ENCODE measurements around the gene CSTF2. TPM values are rescaled to one million over a fixed set of nuclear protein-coding genes. Genes with fewer than 3 reads are reported as not detected.

The CSTF2 gene
- total and polyA plus RNA-seq, 7 experiments from 2014 or later, result 8.6 to 41.8 (median 16.1) TPM

DNA sequence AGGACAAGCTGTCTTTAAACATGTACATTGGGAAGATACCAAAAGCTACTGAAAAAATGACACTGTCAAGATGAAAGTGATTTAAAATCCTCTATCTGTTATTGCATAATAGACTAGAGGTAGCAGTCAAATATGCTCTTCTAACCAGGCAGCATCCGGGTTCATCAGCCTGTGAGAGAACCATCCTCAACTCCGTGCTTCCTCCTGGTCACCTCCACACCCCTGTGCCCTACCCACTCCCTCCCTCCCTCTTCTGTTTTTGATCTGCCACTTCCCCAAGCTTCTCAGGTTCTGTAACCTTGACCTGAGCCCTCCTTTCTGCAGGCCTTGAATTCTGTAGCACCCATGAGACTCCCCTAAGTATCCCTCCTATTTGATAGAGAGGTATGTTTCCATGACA, 48.1 kb downstream of the CSTF2 start:
- POLR2A ChIA-PET, result no interaction called here
- H3K4me3 ChIP-seq (ENCODE audit: low read length), result no peak overlapping the region
- H3K27ac ChIP-seq (ENCODE audit: low read depth, low read length), result no peak overlapping the region
- no peaks in the 10 kb centered on the region for H3K9me3 ChIP-seq (ENCODE audit: control insufficient read depth in 2 of 3, low read length in 3 of 3)
- no peaks in the 10 kb centered on the region for H3K27me3 ChIP-seq (ENCODE audit: control insufficient read depth in 2 of 2, insufficient read depth in 2 of 2, low read length in 2 of 2)
- H3K27ac Mint-ChIP-seq, result no peak overlapping the region
- no peak overlapping the region for H3K4me3 Mint-ChIP-seq
- H3K36me3 ChIP-seq (ENCODE audit: control insufficient read depth in 2 of 3, insufficient read depth in 3 of 3, low read length in 3 of 3), result no peaks in the 10 kb centered on the region
- H3K4me1 ChIP-seq (ENCODE audit: control insufficient read depth in 2 of 2, insufficient read depth in 2 of 2, low read length in 2 of 2), result no peaks in the 10 kb centered on the region
- intact Hi-C loops (cut with micrococcal nuclease), result no loop called here
- H3K4me1 Mint-ChIP-seq, result no peaks in the 10 kb centered on the region
- H3K27me3 Mint-ChIP-seq, result peaks cover 0 to 6% (median 0%) of the 10 kb centered on the region in 5 donors
- CTCF ChIA-PET, result no interaction called here
- peaks cover 0 to 1% (median 0%) of the 10 kb centered on the region in 11 donors for H3K9me3 Mint-ChIP-seq
- H3K36me3 Mint-ChIP-seq, result no peaks in the 10 kb centered on the region
- ATAC-seq, result no peak
- no peak for DNase-seq

DNA sequence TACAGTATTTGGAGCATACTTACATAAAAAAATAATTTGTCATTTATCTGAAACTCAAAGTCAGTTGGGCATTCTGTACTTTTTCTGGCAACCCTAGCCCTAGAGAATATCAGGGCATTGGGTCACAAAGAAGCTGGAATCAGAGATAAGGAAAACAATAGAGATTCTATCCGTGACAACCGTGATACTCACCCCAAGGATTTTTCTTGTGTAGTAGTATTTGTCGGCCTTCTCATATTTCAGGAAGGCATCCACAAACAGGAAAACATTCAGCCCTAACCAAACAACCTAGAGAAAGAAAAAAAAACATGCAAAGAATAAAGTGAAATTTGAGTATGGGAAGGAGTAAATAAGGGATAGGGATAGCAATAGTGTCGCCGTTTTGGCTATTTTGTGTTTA, 50.3 kb downstream of the CSTF2 start:
- H3K27me3 Mint-ChIP-seq, result peaks cover 0 to 4% (median 0%) of the 10 kb centered on the region in 5 donors
- peaks cover 0 to 1% (median 0%) of the 10 kb centered on the region in 11 donors for H3K9me3 Mint-ChIP-seq
- ATAC-seq (no peak), DNase-seq (no peak)
- H3K9me3 ChIP-seq (ENCODE audit: control insufficient read depth in 2 of 3, low read length in 3 of 3), result no peaks in the 10 kb centered on the region
- no peak overlapping the region for H3K27ac ChIP-seq (ENCODE audit: low read depth, low read length)
- no peak overlapping the region for H3K4me3 Mint-ChIP-seq
- CTCF ChIA-PET, result no interaction called here
- H3K27me3 ChIP-seq (ENCODE audit: control insufficient read depth in 2 of 2, insufficient read depth in 2 of 2, low read length in 2 of 2), result no peaks in the 10 kb centered on the region
- no peak overlapping the region for H3K27ac Mint-ChIP-seq
- no peak overlapping the region for H3K4me3 ChIP-seq (ENCODE audit: low read length)
- no peaks in the 10 kb centered on the region for H3K4me1 Mint-ChIP-seq
- no peaks in the 10 kb centered on the region for H3K36me3 Mint-ChIP-seq
- no peaks in the 10 kb centered on the region for H3K4me1 ChIP-seq (ENCODE audit: control insufficient read depth in 2 of 2, insufficient read depth in 2 of 2, low read length in 2 of 2)
- POLR2A ChIA-PET, result no interaction called here
- intact Hi-C loops (cut with micrococcal nuclease), result no loop called here
- no peaks in the 10 kb centered on the region for H3K36me3 ChIP-seq (ENCODE audit: control insufficient read depth in 2 of 3, insufficient read depth in 3 of 3, low read length in 3 of 3)

DNA sequence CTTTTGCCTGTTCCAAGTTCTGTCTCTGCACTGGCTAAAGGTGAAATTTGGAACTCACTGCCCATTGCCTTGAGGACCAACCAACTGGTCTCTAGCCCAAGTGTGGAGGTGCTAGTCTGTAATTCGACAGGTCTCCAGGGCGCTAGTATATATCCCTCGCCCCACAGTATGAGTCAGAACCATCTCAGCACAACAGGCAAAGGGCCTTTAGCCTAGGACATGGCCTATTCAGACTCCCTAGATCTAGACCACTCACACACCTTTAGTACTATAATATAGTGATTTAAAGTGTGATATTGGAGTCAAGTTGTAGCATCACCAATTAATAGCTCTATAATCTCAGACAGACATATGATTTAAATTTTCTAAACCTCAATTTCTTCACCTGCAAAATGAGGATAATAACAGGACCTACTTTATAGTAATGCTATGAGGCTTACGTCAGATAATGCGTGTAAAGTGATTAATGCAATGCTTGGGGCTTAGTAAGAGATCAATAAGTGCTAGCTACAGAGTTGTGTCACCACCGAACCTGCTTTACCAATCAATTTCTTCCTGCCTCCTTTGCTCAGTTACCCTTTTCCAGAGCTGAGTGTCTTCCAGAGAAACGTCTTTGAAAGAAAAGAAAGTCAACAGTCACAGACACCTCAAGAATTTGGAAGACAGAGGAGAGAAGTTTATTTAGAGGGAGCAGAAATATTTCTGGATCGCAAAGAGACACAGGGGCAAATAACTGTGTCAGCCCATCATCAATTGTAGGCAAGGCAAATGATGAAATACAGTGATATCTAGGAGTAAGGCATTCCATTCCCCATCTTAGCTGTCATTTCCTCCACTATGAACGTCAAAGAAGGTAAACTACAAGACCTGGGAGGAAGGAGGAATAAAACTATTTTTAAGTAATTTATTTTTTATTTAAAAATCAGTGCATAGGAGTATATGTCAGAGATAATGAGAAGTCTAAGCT, 51.7 kb downstream of the CSTF2 start:
- DNase-seq (no peak), ATAC-seq (no peak)
- Mint-ChIP-seq H3K4me3 (no peak overlapping the region), H3K36me3 (no peaks in the 10 kb centered on the region), H3K9me3 (no peaks in the 10 kb centered on the region), H3K27ac (no peak overlapping the region), H3K27me3 (peaks cover 0 to 4% (median 0%) of the 10 kb centered on the region in 5 donors), H3K4me1 (no peaks in the 10 kb centered on the region)
- Histone ChIP-seq H3K9me3 (ENCODE audit: control insufficient read depth in 2 of 3, low read length in 3 of 3) (no peaks in the 10 kb centered on the region), H3K4me3 (ENCODE audit: low read length) (no peak overlapping the region), H3K36me3 (ENCODE audit: control insufficient read depth in 2 of 3, insufficient read depth in 3 of 3, low read length in 3 of 3) (no peaks in the 10 kb centered on the region), H3K4me1 (ENCODE audit: control insufficient read depth in 2 of 2, insufficient read depth in 2 of 2, low read length in 2 of 2) (no peaks in the 10 kb centered on the region), H3K27ac (ENCODE audit: low read depth, low read length) (no peak overlapping the region), H3K27me3 (ENCODE audit: control insufficient read depth in 2 of 2, insufficient read depth in 2 of 2, low read length in 2 of 2) (no peaks in the 10 kb centered on the region)
- ChIA-PET POLR2A (no interaction called here), CTCF (no interaction called here)
- intact Hi-C loops (cut with micrococcal nuclease), result no loop called here

DNA sequence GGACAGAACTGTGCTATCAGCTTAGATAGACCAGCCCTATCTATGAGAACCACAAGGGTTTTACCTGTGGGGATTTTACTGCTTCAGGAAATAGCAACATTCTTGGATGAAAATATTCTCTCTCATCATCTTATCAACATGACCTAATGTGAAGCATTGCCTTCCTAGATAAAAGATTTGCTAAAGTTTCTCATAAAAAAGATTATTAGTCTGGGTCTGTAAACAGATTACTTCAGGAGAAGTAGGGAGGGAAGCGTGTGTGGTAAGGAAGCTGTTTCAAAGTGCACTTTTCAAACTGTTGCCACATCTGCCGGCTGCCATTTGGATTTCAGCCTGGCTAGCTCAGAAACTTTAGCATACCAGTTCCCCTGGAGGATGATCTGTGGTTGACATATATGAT, 54.1 kb downstream of the CSTF2 start, which contains the start of gene NOX1:
Gene NOX1 (minus strand): TSS at position 35 of the 400 bp plus-strand sequence. CDS start 220 bp downstream, outside the sequence.
- Histone ChIP-seq H3K27me3 (ENCODE audit: control insufficient read depth in 2 of 2, insufficient read depth in 2 of 2, low read length in 2 of 2) (no peaks in the 10 kb centered on the region), H3K9me3 (ENCODE audit: control insufficient read depth in 2 of 3, low read length in 3 of 3) (no peaks in the 10 kb centered on the region), H3K36me3 (ENCODE audit: control insufficient read depth in 2 of 3, insufficient read depth in 3 of 3, low read length in 3 of 3) (no peaks in the 10 kb centered on the region), H3K4me1 (ENCODE audit: control insufficient read depth in 2 of 2, insufficient read depth in 2 of 2, low read length in 2 of 2) (no peaks in the 10 kb centered on the region), H3K27ac (ENCODE audit: low read depth, low read length) (no peak within 1 kb of the TSS), H3K4me3 (ENCODE audit: low read length) (no peak within 1 kb of the TSS)
- CTCF ChIA-PET, result no interaction called here
- POLR2A ChIA-PET, result no interaction called here
- no peaks in the 10 kb centered on the region for H3K4me1 Mint-ChIP-seq
- no peak for ATAC-seq
- H3K36me3 Mint-ChIP-seq, result no peaks in the 10 kb centered on the region
- DNase-seq, result no peak
- intact Hi-C loops (cut with micrococcal nuclease), result no loop called here
- no peaks in the 10 kb centered on the region for H3K9me3 Mint-ChIP-seq
- no peak within 1 kb of the TSS for H3K27ac Mint-ChIP-seq
- no peak within 1 kb of the TSS for H3K4me3 Mint-ChIP-seq
- H3K27me3 Mint-ChIP-seq, result peaks cover 0 to 4% (median 0%) of the 10 kb centered on the region in 5 donors

DNA sequence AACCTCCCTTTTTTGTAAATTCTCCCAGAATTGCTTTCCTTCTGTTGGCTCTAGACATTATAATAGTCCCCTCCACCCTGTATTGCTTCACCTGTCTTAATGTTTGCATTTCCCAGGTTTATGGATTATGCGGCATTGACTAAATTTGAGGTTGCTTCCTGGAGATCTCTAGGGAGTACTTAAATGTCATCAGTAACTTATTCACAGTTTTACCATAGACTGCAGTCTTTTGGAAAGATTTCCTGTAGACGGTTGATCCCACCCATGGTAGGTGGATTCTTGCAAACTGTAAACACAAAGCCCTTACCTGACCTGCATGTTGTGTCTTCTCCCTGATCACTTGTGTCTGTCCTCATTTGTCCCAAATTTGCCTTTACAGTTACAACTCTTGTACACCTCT, 60.2 kb downstream of the CSTF2 start:
- intact Hi-C loops (cut with micrococcal nuclease), result no loop called here
- Mint-ChIP-seq H3K27me3 (no peaks in the 10 kb centered on the region), H3K36me3 (no peaks in the 10 kb centered on the region), H3K9me3 (no peaks in the 10 kb centered on the region), H3K4me1 (peaks cover 0 to 7% (median 3%) of the 10 kb centered on the region in 7 donors), H3K4me3 (no peak overlapping the region), H3K27ac (no peak overlapping the region)
- CTCF ChIA-PET, result interaction anchor here (0.7 kb wide), 1 partner anchor 265 kb away, joined by 3 read pairs; no protein-coding TSS in a partner anchor
- Histone ChIP-seq H3K36me3 (ENCODE audit: control insufficient read depth in 2 of 3, insufficient read depth in 3 of 3, low read length in 3 of 3) (no peaks in the 10 kb centered on the region), H3K9me3 (ENCODE audit: control insufficient read depth in 2 of 3, low read length in 3 of 3) (no peaks in the 10 kb centered on the region), H3K27me3 (ENCODE audit: control insufficient read depth in 2 of 2, insufficient read depth in 2 of 2, low read length in 2 of 2) (no peaks in the 10 kb centered on the region), H3K27ac (ENCODE audit: low read depth, low read length) (no peak overlapping the region), H3K4me3 (ENCODE audit: low read length) (no peak overlapping the region), H3K4me1 (ENCODE audit: control insufficient read depth in 2 of 2, insufficient read depth in 2 of 2, low read length in 2 of 2) (no peaks in the 10 kb centered on the region)
- ATAC-seq (no peak), DNase-seq (no peak)
- POLR2A ChIA-PET, result no interaction called here

DNA sequence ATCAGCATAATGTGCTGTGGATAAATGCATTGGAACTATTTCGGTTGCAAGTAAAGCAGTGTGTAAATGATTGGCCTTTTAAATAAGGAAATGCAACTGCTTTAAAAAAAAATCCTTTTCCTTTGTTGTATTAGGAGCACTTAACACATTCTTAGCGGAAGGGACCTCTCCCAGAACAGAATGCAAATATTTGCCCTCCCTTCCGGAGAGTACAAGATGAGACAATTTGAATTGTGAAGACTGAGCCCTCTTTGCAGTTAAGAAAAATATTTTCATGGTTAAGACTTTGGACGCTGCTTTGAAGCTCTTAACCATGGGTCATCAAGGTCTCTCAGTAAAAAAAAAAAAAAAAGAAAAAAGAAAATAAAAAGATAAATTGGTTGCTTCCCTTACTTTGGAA, 63.5 kb downstream of the CSTF2 start:
- Mint-ChIP-seq H3K4me1 (peaks cover 0 to 7% (median 3%) of the 10 kb centered on the region in 7 donors), H3K27ac (no peak overlapping the region), H3K9me3 (no peaks in the 10 kb centered on the region), H3K4me3 (no peak overlapping the region), H3K27me3 (no peaks in the 10 kb centered on the region), H3K36me3 (peaks cover 0 to 6% (median 3%) of the 10 kb centered on the region in 5 donors)
- ATAC-seq (no peak), DNase-seq (no peak)
- Histone ChIP-seq H3K9me3 (ENCODE audit: control insufficient read depth in 2 of 3, low read length in 3 of 3) (no peaks in the 10 kb centered on the region), H3K4me1 (ENCODE audit: control insufficient read depth in 2 of 2, insufficient read depth in 2 of 2, low read length in 2 of 2) (no peaks in the 10 kb centered on the region), H3K27ac (ENCODE audit: low read depth, low read length) (no peak overlapping the region), H3K4me3 (ENCODE audit: low read length) (no peak overlapping the region), H3K27me3 (ENCODE audit: control insufficient read depth in 2 of 2, insufficient read depth in 2 of 2, low read length in 2 of 2) (no peaks in the 10 kb centered on the region), H3K36me3 (ENCODE audit: control insufficient read depth in 2 of 3, insufficient read depth in 3 of 3, low read length in 3 of 3) (no peaks in the 10 kb centered on the region)
- ChIA-PET POLR2A (no interaction called here), CTCF (interaction anchor here (0.6 kb wide), 1 partner anchor 15 kb away, joined by 3 read pairs; no protein-coding TSS in a partner anchor)
- intact Hi-C loops (cut with micrococcal nuclease), result no loop called here
